Caco-2 (cell line): ENCODE results near the gene TACO1. TPM values are rescaled to one million over a fixed set of nuclear protein-coding genes. Genes with fewer than 3 reads are reported as not detected.

Experiments
- BruUV-seq: library from RNA; stranded (reverse); fragments of 400-500 nt; replicated peaks from 2 replicates; lab custom pipeline; 2021; lab: Mats Ljungman, UMichigan
- CTCF ChIA-PET: fragments of 300-600 bp; sonication (Branson Sonifier 250); formaldehyde crosslinking; loops from one replicate; lab custom pipeline; 2022; ENCODE audit warnings: antibody characterized with exemption; lab: Charles Lee
- POLR2A ChIA-PET: fragments of 300-600 bp; sonication (Branson Sonifier 250); formaldehyde crosslinking; loops from one replicate; lab custom pipeline; 2022; ENCODE audit warnings: antibody characterized with exemption; lab: Charles Lee
- DNase-seq, 2 experiments: peaks; one replicate each; pipeline versions ENCODE4 v3.0.0 to v3.0.0-alpha.2; 2020 to 2022
- H3K27me3 ChIP-seq: replicated peaks from 2 replicates; pipeline ENCODE4 v1.6.0; 2011; ENCODE audit warnings: low read length; ENCODE audit not compliant: control insufficient read depth, insufficient read depth
- H3K36me3 ChIP-seq: 2 replicates; pipeline ENCODE4 v1.5.1; 2011; ENCODE audit warnings: low read length; ENCODE audit not compliant: control insufficient read depth, insufficient read depth
- H3K4me1 ChIP-seq: fragments of 250-450 bp; sonication (Bioruptor Pico); 2 replicates; pipeline ENCODE4 v1.5.1; 2020; ENCODE audit warnings: mild to moderate bottlenecking
- H3K4me3 ChIP-seq: 2 replicates; pipeline ENCODE4 v1.5.1; 2011; ENCODE audit warnings: low read depth, mild to moderate bottlenecking, control low read depth, low read length
- H3K9me3 ChIP-seq: fragments of 250-450 bp; sonication (Bioruptor Pico); 2 replicates; pipeline ENCODE4 v1.5.1; 2020; ENCODE audit warnings: mild to moderate bottlenecking, moderate library complexity
- H3K27ac Mint-ChIP-seq: one replicate; pipeline ENCODE4 v1.8.0; 2022; ENCODE audit warnings: mixed read lengths; ENCODE audit not compliant: unreplicated experiment
- H3K27me3 Mint-ChIP-seq: one replicate; pipeline ENCODE4 v1.8.0; 2022; ENCODE audit warnings: mixed read lengths; ENCODE audit not compliant: insufficient read depth, unreplicated experiment
- H3K36me3 Mint-ChIP-seq: one replicate; pipeline ENCODE4 v1.8.0; 2022; ENCODE audit warnings: mild to moderate bottlenecking, mixed read lengths; ENCODE audit not compliant: insufficient read depth, unreplicated experiment
- H3K4me1 Mint-ChIP-seq: one replicate; pipeline ENCODE4 v1.8.0; 2022; ENCODE audit warnings: low read depth, mixed read lengths; ENCODE audit not compliant: unreplicated experiment
- H3K4me3 Mint-ChIP-seq: one replicate; pipeline ENCODE4 v1.8.0; 2022; ENCODE audit warnings: mild to moderate bottlenecking, moderate library complexity, mixed read lengths; ENCODE audit not compliant: unreplicated experiment
- H3K9me3 Mint-ChIP-seq: one replicate; pipeline ENCODE4 v1.8.0; 2022; ENCODE audit warnings: mixed read lengths; ENCODE audit not compliant: unreplicated experiment
- CTCF ChIP-seq, 2 experiments: fragments of 200-600 bp in 1 of 2; IDR thresholded peaks; 1 replicate in 1 of 2; 2 replicates in 1 of 2; pipeline versions ENCODE4 v1.5.1 to v1.8.0; 2011 to 2022; ENCODE audit warnings: antibody characterized with exemption in 1 of 2, control low read depth in 1 of 2, inconsistent platforms in 1 of 2, low read depth in 1 of 2, low read length in 1 of 2, mild to moderate bottlenecking in 1 of 2, moderate library complexity in 1 of 2; ENCODE audit not compliant: insufficient read depth in 1 of 2, severe bottlenecking in 1 of 2, unreplicated experiment in 1 of 2
- intact Hi-C: fragments of 100-400 bp; cut with micrococcal nuclease; formaldehyde crosslinking; loops from one replicate; pipeline ENCODE4 v1.10.0; 2022; ENCODE audit not compliant: unreplicated experiment
- total RNA-seq: library from RNA; stranded (reverse); gene quantifications from 2 replicates; pipeline ENCODE4 v1.2.3, GENCODE V29; 2022

The TACO1 gene
- total RNA-seq, 1 experiment from 2014 or later = 29.1 TPM

GRCh38 chr17:63596856-63597586, 3.7 kb upstream of the TACO1 start:
- intact Hi-C loops = no loop called here
- H3K4me3 Mint-ChIP-seq = no peak overlapping the region
- Histone ChIP-seq H3K4me1 (peaks cover 12% of the 10 kb centered on the region), H3K4me3 (no peak overlapping the region), H3K27me3 (no peaks in the 10 kb centered on the region), H3K36me3 (0 out of 2 replicates have a peak, but pooled peaks cover 1% of the 10 kb centered on the region), H3K9me3 (no peaks in the 10 kb centered on the region)
- CTCF ChIA-PET = no interaction called here
- BruUV-seq = no TSS peak
- DNase-seq = no peak
- POLR2A ChIA-PET = no interaction called here
- no peaks in the 10 kb centered on the region for H3K27me3 Mint-ChIP-seq
- H3K36me3 Mint-ChIP-seq = peaks cover 26% of the 10 kb centered on the region
- TF ChIP-seq CTCF (IDR thresholded peaks at IDR 0.05; ENCODE audit: insufficient read depth in 1 of 2, low read depth in 1 of 2, low read length in 1 of 2, severe bottlenecking in 1 of 2, unreplicated experiment in 1 of 2) = no peak
- peaks cover 7% of the 10 kb centered on the region for H3K4me1 Mint-ChIP-seq
- no peak overlapping the region for H3K27ac Mint-ChIP-seq
- no peaks in the 10 kb centered on the region for H3K9me3 Mint-ChIP-seq

GRCh38 chr17:63598281-63598680, 2.4 kb upstream of the TACO1 start:
- POLR2A ChIA-PET = no interaction called here
- peaks cover 12% of the 10 kb centered on the region for H3K4me1 ChIP-seq
- Mint-ChIP-seq H3K27me3 (no peaks in the 10 kb centered on the region), H3K36me3 (peaks cover 20% of the 10 kb centered on the region), H3K27ac (no peak overlapping the region), H3K4me1 (peaks cover 7% of the 10 kb centered on the region), H3K9me3 (no peaks in the 10 kb centered on the region), H3K4me3 (no peak overlapping the region)
- H3K27me3 ChIP-seq = no peaks in the 10 kb centered on the region
- no peak overlapping the region for H3K4me3 ChIP-seq
- no peak for DNase-seq
- TF ChIP-seq CTCF (IDR thresholded peaks at IDR 0.05; ENCODE audit: insufficient read depth in 1 of 2, low read depth in 1 of 2, low read length in 1 of 2, severe bottlenecking in 1 of 2, unreplicated experiment in 1 of 2) = no peak
- H3K36me3 ChIP-seq = no peaks in the 10 kb centered on the region
- H3K9me3 ChIP-seq = no peaks in the 10 kb centered on the region
- intact Hi-C loops = no loop called here
- no TSS peak for BruUV-seq
- CTCF ChIA-PET = no interaction called here

DNA sequence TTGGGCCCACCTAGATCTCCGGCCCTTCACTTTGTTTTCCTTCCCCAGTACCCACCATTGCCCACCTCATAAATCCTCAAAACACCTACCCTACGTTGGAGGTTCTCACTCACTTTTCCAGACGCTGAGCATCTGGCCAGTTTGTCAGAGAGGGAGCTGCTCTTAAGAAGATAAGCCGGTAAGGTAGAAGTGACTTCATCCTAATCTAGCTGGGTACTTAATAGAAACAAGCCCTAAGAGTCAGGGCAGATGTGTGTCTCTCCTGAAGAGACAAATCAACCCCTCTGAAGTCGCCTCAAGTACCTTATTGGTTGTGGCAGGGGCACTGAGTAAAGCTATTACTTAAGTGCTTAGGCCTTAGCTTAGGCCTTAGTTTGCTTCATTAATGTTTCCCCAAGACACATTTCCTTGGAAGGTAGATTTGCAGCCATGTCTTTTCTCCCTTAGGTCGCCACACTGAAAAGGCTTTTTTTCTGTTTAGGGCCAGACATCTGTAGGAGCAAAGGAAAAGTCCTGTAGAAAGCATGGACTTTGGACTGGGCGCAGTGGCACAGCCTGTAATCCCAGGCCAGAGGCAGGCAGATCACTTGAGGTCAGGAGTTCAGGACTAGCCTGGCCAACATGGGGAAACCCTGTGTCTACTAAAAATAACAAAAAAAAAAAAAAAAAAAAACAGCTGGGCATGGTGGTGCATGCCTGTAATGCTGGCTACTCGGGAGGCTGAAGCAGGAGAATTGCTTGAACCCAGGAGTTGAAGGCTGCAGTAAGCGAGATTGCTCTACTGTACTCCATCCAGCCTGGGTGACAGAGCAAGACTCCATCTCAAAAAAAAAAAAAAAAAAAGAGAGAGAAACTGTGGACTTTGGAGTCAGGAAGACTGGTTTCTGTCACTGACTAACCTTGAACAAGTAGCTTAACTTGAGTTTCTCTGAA, 1.0 kb downstream of the TACO1 start:
- TSS peak; percentile 54 for BruUV-seq
- Mint-ChIP-seq H3K4me3 (peak overlapping the region; percentile 88), H3K27ac (peak overlapping the region; percentile 88), H3K4me1 (peaks cover 7% of the 10 kb centered on the region), H3K27me3 (no peaks in the 10 kb centered on the region), H3K9me3 (no peaks in the 10 kb centered on the region), H3K36me3 (peaks cover 24% of the 10 kb centered on the region)
- Histone ChIP-seq H3K27me3 (no peaks in the 10 kb centered on the region), H3K4me3 (peak overlapping the region; percentile 81), H3K9me3 (no peaks in the 10 kb centered on the region), H3K4me1 (peaks cover 12% of the 10 kb centered on the region), H3K36me3 (no peaks in the 10 kb centered on the region; the same call in 1 of the 2 replicates)
- ChIA-PET POLR2A (interaction anchor here (0.6 kb wide), 4 partner anchors 117 to 1075 kb away, joined by 3 to 8 read pairs (median 3); no protein-coding TSS in a partner anchor), CTCF (interaction anchor here (0.7 to 1.8 kb wide), 5 partner anchors 10 to 176 kb away, joined by 3 to 7 read pairs (median 4); no protein-coding TSS in a partner anchor)
- intact Hi-C loops = no loop called here
- no peak for TF ChIP-seq CTCF (IDR thresholded peaks at IDR 0.05; ENCODE audit: insufficient read depth in 1 of 2, low read depth in 1 of 2, low read length in 1 of 2, severe bottlenecking in 1 of 2, unreplicated experiment in 1 of 2)
- DNase-seq = no peak
